Occipital lobe (tissue), 2 donors: Measurements from ENCODE around the gene ESYT2. TPM values are rescaled to one million over a fixed set of nuclear protein-coding genes. Genes with fewer than 3 reads are reported as not detected.
A peak's percentile ranks its signal among the peaks of the same experiment; 100 is the strongest.
"Not testable (repeated sequence)": the region's sequence is repeated elsewhere in the genome, so short reads cannot be mapped to it uniquely, and the experiment has no call there.

Source experiments
- DNase-seq: peaks from one replicate; lab custom pipeline; 2025; lab: John Stamatoyannopoulos, UW
- total RNA-seq: library from RNA; depleted of rRNA; stranded (reverse); fragments of >200 nt; gene quantifications from one replicate; pipeline ENCODE4 v1.2.3, GENCODE V29; 2014

ESYT2 gene, protein sequence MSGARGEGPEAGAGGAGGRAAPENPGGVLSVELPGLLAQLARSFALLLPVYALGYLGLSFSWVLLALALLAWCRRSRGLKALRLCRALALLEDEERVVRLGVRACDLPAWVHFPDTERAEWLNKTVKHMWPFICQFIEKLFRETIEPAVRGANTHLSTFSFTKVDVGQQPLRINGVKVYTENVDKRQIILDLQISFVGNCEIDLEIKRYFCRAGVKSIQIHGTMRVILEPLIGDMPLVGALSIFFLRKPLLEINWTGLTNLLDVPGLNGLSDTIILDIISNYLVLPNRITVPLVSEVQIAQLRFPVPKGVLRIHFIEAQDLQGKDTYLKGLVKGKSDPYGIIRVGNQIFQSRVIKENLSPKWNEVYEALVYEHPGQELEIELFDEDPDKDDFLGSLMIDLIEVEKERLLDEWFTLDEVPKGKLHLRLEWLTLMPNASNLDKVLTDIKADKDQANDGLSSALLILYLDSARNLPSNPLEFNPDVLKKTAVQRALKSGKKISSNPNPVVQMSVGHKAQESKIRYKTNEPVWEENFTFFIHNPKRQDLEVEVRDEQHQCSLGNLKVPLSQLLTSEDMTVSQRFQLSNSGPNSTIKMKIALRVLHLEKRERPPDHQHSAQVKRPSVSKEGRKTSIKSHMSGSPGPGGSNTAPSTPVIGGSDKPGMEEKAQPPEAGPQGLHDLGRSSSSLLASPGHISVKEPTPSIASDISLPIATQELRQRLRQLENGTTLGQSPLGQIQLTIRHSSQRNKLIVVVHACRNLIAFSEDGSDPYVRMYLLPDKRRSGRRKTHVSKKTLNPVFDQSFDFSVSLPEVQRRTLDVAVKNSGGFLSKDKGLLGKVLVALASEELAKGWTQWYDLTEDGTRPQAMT
- total RNA-seq = 125 TPM

DNA sequence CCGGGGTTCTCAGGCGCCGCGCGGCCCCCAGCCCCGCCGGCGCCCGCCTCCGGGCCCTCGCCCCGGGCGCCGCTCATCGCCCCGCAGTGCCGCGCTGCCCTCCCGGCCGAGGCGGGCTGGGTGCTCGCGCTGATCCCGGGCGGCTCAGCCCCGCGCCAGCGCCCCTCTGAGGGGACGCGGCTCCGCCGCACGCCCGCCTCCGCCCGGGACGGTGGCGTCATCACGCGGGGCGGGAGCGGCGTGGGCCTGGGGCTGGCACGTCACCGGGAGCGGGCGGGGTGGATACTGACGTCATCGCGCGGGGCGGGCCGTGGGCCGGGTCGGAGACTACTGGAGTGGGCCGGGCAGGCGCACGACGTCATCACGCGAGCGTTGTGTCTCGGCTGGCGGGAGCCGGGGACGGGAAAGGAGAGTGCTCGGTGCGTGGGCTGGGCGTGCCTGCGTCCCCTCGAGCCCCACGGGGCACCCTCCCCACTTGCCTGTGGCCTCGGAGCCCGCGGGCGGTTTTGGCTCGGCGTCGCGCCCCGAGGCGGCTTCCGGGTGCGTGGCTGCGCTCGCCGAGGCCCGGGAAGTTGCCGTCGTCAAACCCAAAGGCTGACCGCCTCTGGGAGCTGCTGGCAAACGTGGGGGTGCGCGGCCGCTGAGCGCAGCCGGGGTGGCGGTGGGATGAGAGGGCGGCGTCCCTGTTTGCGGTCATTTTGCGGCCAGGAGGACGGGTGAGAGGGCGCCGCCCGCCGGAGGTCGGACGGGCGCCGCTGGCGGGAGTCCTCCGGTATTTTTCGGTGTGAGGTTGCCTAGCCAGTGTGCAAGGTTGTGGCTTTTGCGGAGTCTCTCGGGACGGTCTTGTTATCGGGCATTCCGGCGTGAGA, at the start of gene ESYT2:
ESYT2 (minus strand) TSS at position 168 of the 869 bp plus-strand sequence; CDS start at position 77, 91 bp downstream.
- DNase-seq = peak; percentile 98

DNA sequence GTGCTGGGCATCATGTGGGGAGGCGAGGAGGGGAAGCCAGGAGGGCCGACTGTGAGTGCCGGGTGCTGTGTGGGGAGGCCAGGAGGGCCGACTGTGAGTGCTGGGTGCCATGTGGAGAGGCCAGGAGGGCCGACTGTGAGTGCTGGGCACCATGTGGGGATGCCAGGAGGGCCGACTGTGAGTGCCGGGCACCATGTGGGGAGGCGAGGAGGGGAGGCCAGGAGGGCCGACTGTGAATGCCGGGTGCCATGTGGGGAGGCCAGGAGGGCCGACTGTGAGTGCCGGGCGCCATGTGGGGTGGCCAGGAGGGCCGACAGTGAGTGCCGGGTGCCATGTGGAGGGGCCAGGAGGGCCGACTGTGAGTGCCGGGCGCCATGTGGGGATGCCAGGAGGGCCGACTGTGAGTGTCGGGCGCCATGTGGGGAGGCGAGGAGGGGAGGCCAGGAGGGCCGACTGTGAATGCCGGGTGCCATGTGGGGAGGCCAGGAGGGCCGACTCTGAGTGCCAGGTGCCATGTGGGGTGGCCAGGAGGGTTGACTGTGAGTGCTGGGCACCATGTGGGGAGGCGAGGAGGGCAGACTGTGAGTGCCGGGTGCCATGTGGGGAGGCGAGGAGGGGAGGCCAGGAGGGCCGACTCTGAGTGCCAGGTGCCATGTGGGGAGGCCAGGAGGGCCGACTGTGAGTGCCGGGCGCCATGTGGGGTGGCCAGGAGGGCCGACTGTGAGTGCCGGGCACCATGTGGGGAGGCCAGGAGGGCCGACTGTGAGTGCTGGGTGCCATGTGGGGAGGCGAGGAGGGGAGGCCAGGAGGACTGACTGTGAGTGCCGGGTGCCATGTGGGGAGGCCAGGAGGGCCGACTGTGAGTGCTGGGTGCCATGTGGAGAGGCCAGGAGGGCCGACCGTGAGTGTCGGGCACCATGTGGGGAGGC, 49.1 kb upstream of the ESYT2 start:
- peak; percentile 87 for DNase-seq

DNA sequence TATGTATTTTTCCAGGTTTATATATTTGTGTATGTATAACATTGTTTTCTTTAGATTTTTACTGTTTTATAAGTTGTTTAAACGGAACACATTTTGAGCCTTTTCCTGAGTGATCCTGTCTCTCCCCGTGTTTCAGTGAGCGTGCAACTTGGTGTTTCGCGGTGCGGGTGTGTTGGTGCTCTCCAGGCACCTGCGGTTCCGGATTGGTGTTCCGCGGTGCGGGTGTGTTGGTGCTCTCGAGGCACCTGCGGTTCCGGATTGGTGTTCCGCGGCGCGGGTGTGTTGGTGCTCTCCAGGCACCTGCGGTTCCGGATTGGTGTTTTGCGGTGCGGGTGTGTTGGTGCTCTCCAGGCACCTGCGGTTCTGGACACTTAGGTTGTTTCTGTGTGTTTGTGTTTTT, 47.7 kb upstream of the ESYT2 start:
- no peak for DNase-seq

DNA sequence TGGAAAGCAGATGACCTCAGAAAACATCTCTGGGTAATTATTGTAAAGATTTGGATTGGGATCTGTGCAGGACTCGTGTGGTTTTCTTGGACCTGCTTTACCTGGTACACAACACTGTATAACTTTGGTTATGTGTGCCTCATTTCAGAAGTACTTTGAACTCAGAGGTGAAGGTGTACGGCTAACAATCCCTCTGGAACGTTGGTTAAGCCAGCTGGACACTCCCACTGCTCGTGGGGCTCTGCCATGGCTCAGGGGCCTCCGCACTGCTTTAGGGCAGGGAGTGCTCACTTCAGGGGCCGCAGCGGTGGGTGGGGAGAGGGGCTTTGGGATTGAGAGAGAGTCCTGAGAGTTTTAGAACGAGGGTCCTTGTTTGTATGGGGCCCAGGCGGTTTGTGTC, 40.6 kb upstream of the ESYT2 start:
- no peak for DNase-seq

DNA sequence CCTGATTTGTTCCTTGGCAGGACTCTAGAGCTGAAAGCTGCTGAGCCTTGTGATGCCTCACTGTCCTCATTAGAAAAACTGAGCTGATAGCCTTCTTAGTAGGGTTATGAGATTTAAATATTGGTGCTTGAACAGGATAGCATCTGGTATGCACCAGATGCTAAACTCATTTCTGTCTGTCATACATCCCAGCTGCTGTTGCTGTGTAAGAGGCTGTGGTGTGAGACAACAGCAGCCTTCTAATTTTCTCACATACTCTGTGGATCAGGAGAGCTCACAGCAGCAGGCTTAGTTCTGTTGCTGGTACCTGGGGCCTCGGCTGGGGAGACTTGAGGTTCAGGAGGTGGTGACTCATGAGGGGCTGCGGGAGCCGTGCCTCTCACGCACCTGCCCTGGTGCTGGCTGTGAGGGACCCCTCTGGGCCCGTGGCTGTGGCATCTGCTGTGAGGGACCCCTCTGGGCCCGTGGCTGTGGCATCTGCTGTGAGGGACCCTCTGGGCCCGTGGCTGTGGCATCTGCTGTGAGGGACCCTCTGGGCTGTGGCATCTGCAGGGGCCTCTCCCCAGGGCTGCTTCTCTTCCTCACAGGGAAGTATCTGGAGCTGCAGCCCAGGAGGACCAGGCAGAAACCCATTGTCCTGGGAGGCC, 39.6 kb upstream of the ESYT2 start:
- DNase-seq = no peak

DNA sequence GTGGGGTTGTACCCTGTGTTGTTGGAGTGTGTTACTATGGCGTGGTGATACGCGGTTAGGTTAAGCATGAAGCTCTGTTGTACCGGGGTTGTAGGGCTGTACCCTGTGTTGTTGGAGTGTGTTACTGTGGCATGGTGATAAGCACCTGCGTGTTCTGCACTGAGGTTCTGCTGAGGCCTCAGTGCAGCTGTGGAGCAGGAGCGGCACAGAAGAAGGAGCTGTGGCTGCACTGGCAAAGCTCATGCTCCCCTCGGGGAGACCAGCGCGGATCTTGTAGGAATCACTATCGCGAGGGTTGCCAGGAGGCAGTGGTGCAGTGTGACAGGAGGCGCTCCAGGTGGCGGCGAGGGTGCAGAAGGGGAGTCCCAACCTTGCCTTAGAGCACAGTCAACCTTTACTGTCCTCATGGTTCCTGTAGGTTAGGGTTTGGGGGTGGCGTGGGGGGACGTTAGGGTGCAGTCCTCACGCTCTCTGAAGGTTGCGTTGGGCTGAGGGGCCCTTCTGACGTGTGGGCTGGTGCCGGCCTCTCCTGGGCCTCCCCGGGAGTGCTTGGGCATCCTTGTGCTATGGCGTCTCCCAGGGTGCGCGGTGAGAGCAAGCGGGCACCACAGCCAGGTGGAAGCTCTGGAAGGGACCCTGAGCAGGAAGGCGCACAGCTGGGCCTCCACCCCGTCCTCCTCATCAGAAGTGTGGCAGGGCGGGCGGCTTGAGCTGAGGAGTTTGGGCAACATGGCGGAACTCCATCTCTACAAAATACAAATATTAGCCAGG, 38.1 kb upstream of the ESYT2 start:
- DNase-seq = no peak

DNA sequence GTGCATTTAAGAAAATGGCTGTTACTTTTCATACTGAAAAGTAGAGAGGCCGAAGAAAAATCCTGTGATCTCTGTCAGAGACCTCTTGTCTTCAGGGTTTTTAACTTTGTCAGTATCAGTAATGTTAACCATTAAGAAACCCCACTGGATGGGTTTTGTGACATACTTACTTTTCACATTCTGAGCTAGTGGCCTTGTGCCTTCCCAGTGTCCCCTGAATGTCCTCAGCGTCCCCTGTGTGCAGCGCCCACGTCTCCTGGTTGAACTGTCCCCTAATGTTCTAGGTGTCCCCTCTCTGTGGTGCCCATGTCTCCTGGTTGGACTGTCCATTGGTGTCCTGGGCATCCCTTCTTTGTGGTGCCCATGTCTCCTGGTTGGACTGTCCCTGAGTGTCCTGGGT, 36.7 kb upstream of the ESYT2 start:
- DNase-seq = no peak

DNA sequence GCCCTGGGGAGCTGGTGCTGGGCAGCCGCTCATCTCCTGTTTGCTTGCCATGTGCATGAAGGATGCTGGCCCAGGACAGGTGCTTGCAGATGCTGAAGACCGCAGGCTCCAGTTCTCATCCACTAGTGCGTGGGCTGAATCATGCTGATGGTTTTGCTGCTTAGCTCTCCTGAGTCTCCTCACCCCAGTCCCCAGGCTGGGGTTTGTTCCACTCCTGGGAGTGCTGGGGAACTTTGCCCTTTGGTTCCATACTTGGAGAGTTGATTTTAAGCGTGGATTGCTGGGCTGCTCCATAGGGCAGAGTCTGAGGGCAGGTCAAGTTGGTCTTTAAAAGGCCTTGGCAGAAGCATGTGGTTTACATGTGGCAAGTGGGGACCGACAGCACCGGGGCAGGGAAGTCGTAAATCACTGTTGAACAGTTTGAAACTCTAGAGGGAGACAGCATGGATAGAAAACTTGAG, 36.2 kb upstream of the ESYT2 start:
- no peak for DNase-seq

DNA sequence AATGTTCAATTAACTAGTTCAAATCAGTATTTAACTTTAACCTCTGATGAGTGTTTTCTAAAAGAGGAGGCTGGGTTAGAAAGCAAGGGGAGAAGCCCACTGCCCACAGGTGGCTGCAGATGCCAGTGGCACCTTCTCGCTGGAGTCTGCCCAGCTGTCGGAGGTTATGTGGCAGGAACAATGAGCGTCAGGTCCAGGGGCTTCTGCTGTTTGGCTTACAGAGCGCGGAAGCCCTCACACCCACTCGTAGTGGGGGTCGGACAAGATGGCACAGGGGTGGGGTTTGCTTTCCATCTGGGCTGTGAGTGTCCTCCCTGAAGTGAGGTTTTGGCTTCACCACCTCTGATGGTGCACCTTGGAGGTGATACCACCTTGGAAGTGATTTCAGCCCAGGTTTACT, 35.5 kb upstream of the ESYT2 start:
- DNase-seq = no peak

DNA sequence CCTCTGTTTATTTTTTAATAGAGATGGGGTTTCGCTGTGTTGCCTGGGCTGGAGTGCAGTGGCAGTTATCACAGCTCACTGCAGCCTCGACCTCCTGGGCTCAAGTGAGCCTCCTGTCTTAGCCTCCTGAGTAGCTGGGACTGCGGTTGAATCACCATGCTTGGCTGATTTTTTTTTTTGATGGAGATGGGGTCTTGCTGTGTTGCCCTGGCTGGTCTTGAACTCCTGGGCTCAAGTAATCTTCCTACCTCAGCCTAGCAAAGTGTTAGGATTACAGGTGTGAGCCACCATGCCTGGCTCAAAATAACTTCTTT, 35.2 kb upstream of the ESYT2 start:
- no peak for DNase-seq

DNA sequence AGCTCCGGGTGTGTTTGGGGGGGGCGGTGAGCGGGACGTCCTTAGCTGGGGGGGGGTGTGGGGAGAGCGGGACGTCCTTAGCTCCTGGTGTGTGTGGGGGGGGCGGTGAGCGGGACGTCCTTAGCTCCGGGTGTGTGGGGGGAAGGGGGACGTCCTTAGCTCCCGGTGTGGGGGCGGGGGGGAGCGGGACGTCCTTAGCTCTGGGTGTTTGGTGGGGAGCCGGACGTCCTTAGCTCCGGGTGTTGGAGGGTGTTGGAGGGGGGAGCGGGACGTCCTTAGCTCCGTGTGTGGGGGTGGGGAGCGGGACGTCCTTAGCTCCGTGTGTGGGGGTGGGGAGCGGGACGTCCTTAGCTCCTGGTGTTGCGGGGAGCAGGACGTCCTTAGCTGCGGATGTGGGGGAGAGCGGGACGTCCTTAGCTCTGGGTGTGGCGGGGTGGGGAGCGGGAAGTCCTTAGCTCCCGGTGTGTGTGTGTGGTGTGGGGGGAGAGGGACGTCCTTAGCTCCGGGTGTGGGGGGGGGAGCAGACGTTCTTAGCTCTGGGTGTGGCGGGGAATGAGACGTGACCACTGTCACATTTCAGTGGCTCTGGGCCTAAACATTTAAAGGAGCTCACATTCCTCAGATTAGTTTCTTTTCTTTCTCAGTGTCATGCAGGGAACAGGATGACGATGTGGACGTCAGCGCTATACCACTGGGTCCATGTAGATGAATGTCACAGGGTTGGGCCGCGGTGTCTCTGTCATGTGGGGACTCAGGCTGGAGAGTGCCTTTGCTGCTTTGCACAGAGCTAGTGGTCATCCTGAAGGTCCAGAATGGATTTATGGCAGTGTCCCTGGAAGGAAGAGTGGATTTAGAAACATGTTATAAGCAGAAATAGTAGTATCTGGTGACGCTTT, 34.5 kb upstream of the ESYT2 start:
- peak; percentile 54 for DNase-seq

DNA sequence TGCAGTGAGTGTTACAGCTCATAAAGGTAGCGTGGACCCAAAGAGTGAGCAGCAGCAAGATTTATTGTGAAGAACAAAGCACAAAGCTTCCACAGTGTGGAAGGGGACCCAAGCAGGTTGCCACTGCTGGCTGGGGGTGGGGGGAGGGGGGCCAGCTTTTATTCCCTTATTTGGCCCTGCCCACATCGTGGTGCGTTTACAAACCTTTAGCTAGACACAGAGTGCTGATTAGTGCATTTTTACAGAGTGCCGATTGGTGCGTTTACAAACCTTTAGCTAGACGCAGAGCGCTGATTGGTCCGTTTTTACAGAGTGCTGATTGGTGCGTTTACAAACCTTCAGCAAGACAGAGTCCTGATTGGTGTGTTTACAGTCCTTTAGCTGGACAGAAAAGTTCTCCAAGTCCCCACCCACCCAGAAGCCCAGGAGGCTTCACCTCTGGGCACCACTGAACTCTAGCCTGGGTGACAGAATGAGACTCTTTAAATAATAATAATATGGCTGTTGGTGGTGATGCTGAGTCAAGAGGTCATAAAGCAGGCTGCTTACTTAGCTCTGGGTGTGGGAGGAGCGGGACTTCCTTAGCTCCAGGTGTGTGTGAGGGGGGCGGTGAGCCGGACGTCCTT, 33.8 kb upstream of the ESYT2 start:
- not testable (repeated sequence) for DNase-seq

DNA sequence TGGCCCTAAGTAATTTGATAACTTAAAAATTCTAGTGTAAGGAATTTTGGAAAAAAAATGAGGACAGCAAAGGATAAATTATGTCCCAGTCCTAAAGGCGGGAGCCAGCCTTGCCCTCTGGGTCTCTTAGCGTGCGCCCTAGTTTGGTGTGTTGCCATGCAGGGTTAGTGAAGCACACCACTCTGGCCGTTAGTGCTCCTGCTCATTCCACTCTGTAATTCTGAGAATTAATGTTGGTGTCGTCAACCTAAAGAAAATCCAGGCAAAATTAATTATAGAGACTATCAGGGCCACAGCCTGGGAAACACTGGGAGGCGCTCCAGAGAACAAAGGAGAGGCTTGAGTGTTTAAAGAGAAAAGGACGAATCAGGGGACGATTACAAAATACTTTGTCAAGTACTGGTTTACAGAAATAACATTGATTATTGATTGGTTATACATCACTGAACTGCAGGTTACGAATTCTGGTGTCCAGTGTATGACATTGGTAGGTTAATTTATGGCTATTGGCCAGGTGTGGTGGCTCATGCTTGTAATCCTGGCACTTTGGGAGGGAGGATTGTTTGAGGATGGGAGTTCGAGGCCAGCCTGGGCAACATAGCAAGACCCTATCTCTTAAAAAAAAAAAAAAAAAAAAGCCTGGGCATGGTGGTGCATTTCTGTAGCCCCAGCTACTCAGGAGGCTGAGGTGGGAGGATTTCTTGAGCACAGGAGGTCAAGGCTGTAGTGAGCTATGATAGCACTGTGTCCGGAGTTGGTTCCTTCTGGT, 32.8 kb upstream of the ESYT2 start:
- no peak for DNase-seq

DNA sequence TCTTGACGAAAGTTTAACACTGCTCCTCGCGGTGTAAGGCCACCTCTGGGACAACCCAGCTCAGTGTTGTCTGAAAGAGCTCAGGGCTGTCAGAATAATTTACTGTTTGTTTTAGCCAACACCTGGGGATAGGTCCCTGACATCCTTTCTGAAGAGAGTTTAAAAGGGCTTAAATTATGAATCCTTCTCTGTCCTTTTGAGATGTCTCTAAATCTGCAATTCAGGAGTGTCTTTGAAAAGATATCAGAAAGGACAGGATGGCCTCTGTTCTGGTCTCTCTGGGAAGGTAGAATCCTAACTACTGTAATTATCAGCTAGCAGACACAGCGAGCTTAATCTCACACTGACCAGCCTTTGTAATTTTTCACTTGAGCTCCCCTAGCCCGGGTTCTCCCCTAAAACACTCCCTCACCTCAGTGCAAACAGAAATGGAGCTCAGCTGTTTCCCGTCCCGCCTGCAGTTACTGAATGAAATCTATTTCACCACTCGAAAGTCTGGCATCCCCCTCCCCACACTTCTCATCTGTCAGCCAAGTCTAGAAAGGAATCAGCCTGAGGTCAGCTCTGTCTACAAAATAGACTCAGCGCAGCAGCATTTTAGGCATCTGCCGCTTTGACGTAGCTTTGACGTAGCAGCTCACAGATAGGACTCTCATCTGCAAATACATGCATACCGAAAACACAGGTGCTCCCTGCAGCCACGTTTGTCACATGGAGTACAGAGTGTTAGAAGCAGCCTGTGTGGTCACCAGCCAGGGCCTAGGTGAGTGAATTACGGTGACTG, 31.9 kb upstream of the ESYT2 start:
- DNase-seq = no peak

DNA sequence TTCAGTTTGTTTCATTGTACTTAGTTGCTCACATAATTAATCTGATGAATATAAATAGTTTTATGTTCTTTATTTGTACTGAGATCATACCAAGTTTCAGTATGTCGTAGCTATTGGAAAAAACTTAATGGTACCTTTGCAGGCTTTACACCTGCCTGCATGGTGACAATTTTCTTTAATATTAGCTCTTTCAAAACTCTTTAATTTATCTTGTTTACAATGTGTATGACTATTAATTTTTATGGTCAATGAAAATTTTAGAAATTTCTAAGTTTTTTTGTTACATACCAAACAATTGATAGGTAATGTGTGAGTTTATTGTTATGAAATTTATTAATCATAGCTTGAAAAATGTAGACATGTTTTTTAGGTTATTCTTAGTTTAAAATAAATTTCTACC, 31.1 kb upstream of the ESYT2 start:
- no peak for DNase-seq
